HG03457 (cell line): ENCODE measurements around the gene FBXW10.
A peak's percentile ranks its signal among the peaks of the same experiment; 100 is the strongest.
"Not testable (repeated sequence)": the region's sequence is repeated elsewhere in the genome, so short reads cannot be mapped to it uniquely, and the experiment has no call there.

Source experiments
- ATAC-seq: cut with Tn5 transposase; IDR thresholded peaks from one replicate; pipeline ENCODE4 v1.9.1; 2021; ENCODE audit warnings: moderate number of reproducible peaks; ENCODE audit not compliant: unreplicated experiment

FBXW10 gene

DNA sequence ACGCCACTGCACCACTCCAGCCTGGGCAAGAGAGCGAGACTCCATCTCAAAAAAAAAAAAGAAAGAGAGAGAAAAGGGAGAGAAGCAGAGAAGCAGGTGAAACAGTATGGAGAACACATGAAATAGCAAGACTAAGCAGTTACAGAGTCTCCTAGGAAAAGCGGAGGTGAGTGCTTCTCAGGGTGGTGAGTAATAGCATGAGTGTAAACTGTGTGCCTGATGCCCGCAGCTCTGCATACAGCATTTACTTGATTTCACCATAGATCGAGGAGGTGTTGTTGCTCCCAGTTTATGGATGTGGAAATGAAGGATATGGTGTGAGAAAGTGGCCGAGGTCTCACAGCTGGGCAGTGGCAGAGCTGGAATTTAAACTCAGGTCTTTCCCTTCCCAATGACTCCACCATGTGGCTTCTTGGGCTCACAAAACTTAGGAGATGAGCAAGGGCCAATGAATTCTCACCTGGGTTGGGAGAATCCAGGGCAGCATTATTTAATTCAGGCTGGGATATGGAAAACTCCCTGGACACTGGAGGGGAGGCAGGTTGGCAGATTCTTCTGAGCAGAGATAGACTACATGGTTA lies 10.1 kb downstream of the FBXW10 start:
- ATAC-seq, result not testable (repeated sequence)

DNA sequence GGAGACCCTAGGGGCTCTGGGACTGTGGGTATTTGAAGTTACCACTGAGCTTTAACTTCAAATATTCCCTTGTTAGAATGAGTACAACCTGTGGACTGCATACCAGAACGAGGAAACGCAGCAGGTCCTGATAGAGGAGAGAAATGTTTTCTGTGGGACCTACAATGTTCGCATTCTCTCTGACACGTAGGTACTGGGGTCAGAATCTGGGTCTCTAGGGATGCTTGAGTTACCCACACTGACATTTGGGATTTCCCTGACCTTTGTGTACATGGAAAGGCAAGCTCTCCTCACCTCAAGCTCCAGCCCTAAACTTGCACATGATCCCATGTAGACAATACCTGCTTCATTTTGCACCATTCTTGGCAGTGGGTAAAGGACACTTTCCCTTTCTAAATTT lies 12.1 kb downstream of the FBXW10 start:
- ATAC-seq, result not testable (repeated sequence)

DNA sequence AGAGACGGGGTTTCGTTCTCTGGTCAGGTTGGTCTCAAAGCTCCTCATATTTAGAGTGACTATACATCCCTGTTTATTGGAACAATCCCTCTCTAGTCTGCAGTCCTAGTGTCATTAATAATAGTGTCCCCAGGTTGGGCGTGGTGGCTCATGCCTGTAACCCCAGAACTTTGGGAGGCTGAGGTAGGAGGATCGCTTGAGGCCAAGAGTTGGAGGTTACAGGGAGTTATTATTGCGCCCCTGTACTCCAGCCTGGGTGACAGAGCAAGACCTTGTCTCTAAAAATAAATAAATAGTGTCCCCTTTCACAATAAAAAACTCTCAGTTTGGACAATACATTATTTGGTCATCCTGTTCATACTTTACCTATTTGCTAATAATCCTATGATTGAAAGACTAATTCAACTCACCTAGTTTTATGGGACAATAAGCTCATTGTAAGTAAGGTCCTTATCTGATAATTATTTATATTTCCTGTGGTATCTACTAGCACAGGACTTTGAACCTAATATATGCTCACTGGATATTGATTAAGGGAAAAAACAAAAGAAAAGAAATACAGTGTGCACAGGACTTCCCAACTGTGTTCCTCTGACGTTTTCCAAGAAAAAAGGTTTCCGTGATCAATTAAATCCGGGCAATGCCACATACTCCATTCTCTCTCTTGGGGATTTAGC lies 13.7 kb downstream of the FBXW10 start:
- not testable (repeated sequence) for ATAC-seq

DNA sequence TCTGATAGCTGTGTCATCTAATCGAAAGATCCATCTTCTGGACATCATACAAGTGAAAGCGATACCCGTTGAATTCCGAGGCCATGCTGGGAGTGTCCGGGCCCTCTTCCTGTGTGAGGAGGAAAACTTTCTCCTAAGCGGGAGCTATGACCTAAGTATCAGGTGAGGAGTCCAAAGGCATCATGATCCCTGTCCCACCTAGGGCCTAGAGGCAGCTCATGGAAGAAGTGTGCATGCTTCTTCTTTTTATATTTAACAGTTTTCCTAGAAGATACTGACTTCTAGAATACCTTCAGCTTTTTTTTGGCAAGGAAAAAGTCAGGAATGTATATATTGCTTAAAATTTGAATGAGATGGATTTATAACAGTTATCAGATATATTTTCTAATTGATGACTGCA lies 14.5 kb downstream of the FBXW10 start:
- not testable (repeated sequence) for ATAC-seq

DNA sequence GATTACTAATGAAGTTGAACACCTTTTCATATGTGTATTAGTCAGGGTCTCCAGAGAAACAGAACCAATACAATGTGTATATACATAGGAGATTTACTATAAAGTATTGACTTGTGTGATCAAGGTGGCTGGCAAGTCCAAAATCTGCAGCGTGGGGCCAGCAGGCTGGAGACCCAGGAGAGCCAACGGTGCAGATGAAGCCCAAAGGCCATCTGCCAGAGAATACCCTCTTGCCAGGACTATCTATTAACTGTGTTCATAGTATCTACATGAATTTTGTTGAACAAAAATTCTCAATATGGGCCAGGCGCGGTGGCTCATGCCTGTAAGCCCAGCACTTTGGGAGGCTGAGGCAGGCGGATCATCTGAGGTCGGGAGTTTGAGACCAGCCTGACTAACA lies 16.4 kb downstream of the FBXW10 start:
- not testable (repeated sequence) for ATAC-seq

DNA sequence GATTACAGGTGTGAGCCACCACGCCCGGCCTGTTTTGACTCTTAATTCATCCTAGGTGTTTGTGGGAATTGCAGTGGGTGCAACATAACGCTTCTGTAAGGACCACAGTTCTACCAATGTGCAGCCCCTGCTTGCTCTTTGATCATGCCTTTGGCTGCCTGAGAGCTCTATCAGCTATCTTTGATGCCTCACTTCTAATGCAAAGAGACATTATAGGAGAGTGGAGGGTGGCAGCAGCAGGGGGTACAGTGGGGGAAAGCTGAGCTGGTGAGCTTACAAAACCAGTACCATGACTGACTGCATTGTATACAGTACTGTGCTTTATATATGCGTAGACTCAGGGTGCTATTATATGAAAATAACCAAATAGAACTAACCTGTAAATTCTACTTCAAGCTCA lies 26.7 kb downstream of the FBXW10 start:
- not testable (repeated sequence) for ATAC-seq

DNA sequence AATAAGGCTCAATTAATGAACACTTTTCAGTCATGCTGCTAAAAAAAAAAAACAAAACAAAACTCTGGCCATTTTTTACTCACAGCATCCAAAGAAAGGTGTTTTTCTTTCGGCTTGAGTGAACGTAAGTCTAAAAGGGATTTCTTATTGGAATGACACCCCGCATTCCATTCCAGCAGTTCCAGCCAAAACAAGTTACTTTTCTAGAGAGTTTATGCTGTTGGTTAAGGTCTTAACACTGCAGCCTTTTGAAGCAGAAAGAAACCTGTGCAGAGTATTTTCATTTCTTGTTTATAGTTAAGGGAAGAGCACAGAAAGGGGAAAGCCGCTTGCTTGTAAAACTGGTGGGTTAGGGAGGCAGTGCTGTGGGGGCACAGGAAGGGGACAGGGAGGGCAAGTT lies 27.2 kb downstream of the FBXW10 start:
- ATAC-seq, result not testable (repeated sequence)

DNA sequence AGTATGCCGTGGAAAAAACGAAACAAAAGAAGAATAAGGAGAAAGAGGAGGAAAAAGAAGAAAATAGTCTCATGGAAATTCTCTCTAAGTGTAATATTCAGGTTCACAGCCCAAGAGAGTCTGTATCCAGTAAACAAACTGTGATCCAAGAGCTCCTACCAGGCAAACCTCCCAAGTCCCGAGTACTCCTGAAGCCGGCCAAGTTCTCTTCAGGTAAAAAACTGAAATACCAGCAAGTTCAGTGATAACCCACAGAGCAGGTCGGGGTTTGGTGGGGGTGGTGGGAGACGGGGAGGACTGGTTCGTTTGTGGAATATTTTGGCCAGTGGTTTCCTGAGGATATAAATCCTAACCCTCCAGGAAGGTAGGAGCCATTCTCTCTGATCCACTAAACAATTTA lies 28.6 kb downstream of the FBXW10 start:
- ATAC-seq, result no peak

DNA sequence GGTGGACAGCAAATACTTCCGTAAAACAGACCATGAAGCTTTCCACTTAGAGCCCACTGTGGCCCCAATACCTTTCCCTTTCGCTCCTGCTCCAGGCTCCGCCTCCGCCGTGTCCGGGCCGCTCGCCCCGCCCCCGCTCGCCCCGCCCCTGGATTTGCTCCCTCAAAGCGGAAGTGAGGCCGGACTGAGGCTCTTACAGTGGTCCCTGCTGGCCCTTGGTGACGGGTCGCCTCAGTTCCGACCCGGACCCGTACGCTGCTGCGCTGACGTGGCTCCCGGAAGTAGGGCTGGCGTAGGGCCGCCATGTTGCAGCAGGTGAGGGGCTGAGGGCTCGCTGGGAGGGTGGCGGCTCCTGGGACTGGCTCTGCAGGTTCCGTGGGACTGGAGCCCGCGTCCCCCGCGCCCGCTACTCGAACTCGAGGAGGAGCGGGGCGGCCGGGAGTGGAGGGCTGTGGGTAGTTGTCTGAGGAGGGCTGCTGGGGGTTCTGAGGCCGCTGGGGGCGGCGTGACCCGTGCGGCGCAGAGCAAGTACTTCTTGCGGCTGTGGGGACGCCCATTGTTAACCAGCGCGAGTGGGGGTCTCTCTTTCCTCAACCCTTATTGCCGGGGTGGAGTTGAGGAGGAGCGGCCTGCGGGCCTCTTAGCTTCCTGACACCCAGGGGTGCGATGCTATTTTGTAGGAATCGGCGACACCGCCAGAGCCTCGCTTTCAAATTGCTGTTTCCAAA lies 37.3 kb downstream of the FBXW10 start, which contains the start of gene TVP23B:
TSS of gene TVP23B (plus strand) at position 193 of the 728 bp plus-strand sequence. CDS start at position 304, 111 bp downstream.
- ATAC-seq, result peak; percentile 90

DNA sequence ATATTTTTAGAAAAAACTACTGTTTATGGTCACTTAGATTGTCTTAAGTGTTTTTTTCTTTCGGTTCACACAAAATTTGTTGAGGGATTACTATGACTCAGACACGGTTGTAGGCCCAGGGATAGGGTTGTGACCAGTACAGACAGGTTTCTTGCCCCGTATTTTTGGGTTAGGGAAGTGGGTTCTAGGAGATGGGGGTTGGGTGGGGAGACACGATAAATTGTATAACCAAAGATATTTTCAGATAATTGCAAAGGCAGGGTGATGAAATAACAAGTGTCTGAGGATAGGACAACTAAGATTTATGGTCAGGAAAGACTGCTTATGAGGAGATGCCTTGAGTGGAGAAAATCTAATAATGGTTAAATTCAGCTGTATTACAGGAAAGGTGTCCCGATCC lies 38.0 kb downstream of the FBXW10 start:
- ATAC-seq, result not testable (repeated sequence)

DNA sequence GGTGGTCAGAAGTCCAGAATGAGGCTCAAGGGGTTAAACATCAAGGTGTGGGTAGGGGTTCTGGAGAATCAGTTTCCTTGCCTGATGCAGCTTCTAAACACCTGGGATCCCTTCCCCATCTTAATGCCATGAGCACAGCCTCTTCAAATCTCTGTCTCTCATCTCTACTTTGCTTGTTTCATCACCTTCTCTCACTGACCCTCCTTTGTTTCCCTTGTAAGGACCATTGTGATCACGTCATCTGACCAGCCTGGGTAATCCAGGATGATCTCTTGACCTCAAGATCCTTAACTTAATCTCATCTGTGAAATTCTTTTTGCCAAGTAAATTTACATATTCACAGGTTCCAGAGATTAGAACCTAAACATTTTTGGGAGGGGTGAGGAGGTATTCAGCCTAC lies 42.1 kb downstream of the FBXW10 start:
- not testable (repeated sequence) for ATAC-seq

DNA sequence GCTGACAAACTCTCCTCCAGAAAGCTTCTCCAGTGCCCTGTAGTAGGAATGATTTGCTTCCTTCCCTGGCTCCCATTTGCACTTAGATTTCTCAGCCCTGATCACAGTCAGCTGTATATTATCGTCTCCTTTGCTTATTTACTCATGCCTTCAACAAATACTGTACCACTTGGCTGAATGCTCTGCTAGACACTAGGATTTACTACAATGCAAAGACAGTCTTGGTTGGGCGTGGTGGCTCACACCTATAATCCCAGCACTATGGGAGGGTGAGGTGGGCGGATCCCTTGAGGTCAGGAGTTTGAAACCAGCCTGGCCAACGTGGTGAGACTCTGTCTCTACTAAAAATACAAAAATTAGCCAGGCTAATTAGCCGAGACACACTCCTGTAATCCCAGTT lies 43.0 kb downstream of the FBXW10 start:
- not testable (repeated sequence) for ATAC-seq

DNA sequence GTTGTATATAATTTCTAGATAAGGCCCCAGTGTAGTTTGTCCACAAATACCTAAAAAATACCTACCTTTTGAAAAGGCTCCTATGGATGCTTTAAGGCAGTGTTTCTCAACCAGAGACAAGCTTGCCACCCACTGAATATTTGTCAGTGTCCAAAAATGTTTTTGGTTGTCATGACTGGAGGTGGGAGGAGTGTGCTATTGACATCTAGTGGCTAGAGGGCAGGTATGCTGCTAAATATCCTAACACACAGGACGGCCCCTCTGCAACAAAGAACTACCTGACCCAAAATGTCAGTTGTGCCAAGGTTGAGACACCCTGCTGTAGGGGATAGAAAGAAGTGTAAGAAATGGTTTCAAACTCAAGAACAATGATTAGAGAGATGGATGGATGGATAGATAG lies 47.5 kb downstream of the FBXW10 start:
- not testable (repeated sequence) for ATAC-seq

DNA sequence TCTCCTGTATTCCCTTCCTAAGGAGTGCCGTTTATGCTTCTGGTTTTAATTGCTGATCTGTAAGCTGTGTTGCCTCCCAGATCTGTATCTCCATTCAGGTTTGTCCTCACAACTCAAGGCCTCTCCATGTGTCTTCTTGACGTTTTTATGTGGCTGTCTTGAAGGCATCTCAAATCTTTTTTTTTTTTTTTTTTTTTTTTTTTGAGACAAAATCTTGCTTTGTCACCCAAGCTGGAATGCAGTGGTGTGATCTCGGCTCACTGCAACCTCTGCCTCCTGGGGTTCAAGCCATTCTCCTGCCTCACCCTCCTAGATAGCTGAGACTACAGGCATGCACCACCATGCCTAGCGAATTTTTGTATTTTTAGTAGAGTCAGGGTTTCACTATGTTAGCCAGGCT lies 51.0 kb downstream of the FBXW10 start:
- ATAC-seq, result not testable (repeated sequence)

DNA sequence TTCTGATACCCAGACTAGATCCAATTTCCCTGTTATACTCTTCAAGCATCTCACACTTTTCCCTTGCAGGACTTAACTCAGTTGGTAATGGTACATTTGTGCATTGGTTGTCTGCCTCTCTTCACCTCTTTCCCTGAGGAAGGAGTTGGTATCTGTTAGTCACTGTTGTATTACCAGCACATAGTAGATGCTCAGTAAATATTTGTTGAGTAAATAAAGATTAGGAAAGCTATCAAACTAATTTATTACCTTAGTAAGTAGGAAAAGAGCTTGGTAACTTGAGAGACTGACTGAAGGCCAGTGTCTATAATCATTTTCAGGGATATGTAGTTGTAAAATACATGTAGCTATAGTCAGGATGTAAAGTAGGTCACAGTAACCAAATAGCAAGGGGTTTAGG lies 53.0 kb downstream of the FBXW10 start:
- not testable (repeated sequence) for ATAC-seq

DNA sequence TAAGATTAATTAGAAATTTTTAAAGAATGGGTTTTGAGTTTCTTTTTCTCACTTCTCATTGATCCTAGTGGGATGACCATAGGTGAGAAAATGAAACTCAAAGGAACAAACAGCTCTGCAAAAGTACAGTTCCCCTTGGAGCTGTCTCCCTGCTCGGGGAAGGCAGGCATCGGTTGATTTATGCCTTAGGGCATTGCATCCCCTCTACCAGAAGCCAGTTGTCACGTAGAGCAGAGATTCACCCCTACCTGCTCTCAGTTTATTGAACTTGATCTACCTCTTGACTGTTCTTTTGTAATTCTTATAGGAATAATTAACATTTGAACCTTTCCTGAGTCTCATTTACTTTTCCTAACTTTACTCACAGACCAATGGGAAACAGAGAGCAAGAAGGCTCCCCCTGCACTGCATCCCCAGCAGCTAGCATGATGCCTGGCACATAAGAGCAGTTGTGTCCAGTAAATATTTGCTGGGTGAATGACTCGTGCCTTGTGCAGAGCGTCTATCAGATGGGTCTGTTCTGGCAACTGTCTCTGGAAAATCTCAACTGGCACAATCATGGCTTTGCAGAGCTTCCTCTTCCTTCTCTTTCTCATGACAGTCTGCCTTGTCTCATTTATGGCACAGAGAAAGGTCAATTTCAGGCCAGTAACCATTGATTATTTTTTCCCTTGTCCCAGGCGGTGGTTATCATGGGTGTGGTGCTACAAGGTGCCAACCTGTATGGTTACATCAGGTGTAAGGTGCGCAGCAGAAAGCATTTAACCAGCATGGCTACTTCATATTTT lies 59.8 kb downstream of the FBXW10 start:
- not testable (repeated sequence) for ATAC-seq

DNA sequence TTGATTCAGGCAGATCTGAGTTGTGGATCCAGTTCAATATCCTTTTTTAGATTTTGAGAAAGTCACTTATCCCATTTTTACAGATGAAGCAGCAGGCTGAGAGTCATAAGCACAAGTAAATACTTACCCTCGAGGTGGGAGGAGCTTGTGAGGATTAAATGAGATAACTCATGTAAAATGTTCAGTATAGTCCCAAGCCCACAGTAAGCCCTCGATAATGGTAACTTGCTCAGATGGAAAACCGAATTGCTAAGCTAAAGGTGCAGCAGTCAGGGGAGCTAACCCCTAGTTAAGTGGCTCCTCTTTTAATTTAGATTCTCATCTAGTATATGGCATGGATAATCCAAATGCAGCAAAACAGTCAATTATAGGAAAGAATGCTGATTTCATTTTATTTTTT lies 72.1 kb downstream of the FBXW10 start:
- ATAC-seq, result not testable (repeated sequence)

DNA sequence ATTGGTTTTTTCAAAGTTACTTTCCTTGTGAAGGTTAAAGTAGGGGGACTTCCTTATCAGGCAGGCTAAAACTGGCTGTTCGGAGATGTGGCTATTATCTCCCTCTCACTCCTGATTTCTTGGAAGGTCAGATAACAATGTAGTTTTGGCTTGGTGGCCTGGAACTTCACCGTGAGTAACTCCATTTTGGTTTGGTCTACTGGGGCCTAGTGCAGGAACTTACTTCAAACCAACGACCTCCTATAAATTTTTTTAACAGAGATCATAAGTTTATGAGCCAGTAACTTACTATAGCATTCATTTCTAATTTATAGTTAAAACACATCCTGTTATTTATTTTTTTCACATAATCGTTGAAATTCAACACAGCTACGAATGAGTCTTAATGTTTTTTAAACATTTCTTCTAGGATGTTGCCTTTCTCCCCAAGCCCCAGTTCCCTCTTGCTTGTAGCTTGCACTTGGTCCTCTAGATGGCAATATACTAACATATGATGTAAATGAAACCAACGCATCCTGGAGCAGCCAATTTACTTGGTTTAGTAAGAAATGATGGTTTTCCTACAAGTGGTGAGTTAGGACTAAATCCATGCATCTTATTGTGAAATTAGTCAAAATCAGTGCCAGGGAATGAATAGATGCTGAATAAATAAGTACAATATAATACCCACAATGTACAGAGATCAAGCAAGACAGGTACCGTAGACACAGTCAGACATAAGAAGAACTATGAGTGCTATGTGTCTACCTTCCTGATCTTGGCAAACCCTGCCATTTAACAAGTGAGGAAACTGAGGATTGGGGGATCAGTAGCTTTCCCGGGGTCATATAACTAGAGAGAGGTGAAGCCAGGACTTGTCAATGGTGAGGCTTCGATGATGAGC lies 72.9 kb downstream of the FBXW10 start:
- not testable (repeated sequence) for ATAC-seq

DNA sequence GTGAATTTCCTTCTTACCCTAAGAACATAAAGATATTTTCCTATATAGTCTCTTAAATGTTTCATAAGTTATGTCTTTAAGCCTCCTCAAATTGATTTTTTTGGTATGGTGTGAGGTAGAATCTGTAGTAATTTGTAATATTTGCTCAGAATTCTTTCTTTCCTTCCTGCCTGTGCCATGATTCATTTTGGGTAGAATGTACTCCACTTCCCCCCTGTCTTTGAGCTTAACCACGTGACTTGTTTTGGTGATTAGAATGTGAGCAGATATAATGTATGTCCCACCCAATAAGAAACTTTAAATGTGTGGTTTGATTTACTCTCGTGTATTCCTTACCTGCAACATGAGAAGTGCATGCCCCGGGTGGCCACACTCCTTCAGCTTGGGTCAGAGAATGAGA lies 77.6 kb downstream of the FBXW10 start:
- ATAC-seq, result not testable (repeated sequence)

DNA sequence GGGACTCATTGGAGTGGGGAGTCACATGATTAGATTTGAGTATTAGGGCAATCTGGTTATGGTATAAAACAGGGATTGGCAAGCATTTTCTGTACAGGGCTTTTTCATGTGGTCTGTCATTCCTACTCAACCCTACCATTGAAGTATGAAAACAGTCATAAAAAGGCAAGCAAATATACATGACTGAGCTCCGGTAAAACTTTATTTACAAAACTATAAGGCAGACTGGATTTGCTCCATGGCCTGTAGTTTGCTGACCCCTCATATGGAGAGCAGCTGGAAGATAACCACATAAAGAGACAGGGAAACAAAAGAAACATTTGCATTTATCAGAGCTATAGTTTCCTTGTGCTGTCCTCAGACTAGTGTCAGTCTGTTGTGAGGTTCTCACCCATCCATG lies 83.8 kb downstream of the FBXW10 start:
- not testable (repeated sequence) for ATAC-seq
